Esophagus muscularis mucosa (tissue), 3 donors: ENCODE measurements around the gene NCOA7.

Source experiments
- POLR2A ChIP-seq: fragments of 450-650 bp; IDR thresholded peaks from one replicate; pipeline ENCODE4 v1.6.1; 2017; ENCODE audit warnings: antibody characterized with exemption, moderate library complexity, mild to moderate bottlenecking, low read depth
- TF ChIP-seq, protein P1 (sequence below), 3 experiments: fragments of 200-600 bp in 2 of 3; fragments of 450-650 bp in 1 of 3; sonication (generic) in 2 of 3; IDR thresholded peaks; one replicate each; pipeline ENCODE4 v1.5.1; 2017 to 2019; ENCODE audit warnings: antibody characterized with exemption in 3 of 3, mild to moderate bottlenecking in 2 of 3, moderate library complexity in 1 of 3

DNA sequence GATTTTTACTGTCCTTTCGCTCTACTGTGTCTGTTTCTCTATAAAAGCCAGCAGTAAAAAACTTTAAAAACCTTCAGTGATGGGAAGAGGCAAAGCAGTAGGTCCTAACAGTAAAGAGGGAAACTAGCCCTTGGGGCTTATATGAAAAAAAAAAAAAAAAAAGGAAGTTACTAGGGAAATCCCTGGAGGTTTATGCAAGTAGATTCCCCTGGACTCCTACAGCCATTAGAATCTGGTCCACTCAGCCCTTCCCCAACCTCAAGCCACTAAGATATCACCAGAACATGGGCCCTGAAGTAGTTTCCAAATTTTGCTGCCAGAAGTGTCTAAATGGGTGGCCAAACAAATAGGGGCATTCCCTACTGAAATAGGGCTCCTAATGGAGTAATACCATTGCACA is 95.3 kb downstream of the NCOA7 start:
- no peak for TF ChIP-seq POLR2A
- TF ChIP-seq, protein P1, sequence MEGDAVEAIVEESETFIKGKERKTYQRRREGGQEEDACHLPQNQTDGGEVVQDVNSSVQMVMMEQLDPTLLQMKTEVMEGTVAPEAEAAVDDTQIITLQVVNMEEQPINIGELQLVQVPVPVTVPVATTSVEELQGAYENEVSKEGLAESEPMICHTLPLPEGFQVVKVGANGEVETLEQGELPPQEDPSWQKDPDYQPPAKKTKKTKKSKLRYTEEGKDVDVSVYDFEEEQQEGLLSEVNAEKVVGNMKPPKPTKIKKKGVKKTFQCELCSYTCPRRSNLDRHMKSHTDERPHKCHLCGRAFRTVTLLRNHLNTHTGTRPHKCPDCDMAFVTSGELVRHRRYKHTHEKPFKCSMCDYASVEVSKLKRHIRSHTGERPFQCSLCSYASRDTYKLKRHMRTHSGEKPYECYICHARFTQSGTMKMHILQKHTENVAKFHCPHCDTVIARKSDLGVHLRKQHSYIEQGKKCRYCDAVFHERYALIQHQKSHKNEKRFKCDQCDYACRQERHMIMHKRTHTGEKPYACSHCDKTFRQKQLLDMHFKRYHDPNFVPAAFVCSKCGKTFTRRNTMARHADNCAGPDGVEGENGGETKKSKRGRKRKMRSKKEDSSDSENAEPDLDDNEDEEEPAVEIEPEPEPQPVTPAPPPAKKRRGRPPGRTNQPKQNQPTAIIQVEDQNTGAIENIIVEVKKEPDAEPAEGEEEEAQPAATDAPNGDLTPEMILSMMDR (IDR thresholded peaks at IDR 0.05) = no peak
